Measurements from ENCODE around the gene SDHAF3.

SDHAF3 gene

DNA sequence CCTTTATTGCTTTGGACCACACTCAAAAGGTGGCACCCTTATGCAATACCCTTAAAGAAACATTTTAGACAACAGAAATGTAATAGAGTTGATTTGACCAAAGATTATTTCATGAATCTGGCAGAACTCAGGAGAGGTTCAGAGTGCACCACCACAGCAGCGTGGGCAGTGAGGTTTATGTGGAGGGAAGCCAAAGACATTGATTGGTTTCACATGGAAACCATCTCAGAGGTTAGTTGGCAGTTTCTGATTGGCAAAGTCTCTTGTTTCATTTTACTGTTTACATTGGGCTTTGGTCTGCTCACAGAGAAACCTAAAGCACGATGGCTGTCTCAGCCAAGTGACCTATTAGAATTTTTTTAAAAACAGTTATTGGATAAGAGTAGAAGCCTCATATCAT lies 101.3 kb downstream of the SDHAF3 start:
- DNase-seq (ENCODE audit: low read depth in 2 of 2): no peak

DNA sequence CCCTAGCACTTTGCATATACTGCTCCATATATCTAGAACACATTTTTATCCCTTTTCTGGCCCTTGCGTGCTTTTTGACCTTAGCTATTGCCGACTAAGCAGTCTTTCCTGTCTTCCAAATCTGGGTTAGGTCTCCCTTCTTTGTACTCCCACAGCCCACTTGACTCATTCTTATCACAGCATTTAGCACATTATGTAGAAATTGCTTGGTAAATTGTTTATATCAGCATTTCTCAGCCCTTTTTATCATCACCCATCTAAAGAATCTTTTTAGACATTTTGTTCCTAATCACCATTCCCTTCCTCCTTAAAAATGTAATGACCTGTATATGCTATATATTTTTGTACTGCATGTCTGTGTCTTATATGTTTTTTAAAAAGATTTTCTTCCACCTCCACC lies 101.7 kb downstream of the SDHAF3 start:
- DNase-seq (ENCODE audit: low read depth in 2 of 2): no peak

DNA sequence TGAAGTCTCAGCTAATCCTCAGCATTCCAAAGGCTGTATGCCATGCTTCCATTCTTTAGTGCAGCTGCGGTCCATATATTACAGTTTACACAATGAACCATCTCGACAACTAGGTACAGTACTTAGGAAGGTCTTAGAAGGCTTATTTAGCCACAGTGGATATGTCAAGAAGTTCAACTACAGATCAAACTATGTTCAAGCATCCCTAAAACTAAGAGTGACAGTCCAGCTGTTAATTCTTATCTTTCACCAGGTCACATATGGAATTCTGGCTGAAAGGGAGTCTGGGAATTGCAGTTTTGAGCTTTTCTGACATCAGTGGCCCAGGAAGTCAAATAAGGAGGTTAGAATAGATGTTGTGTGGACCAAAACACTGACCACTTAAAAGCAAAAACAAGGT lies 106.8 kb downstream of the SDHAF3 start:
- DNase-seq (ENCODE audit: low read depth in 2 of 2): no peak

DNA sequence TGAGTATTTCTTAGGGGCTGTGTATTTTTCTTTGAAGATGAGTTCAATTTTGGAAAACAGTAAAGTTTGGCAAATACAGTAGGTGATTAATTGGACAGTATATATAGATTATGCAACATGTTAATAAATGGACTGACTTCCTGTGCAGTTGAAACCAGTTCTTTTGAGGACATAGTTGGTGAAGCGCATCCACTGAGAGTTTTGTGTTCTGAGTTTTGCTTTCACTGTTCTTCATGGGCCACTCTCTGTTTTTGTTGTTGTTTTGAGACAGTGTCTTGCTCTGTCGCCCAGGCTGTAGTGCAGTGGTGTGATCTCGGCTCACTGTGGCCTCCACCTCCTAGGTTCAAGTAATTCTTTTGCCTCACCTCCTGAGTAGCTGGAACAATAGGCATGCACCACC lies 109.0 kb downstream of the SDHAF3 start:
- no peak for DNase-seq (ENCODE audit: low read depth in 2 of 2)

Data from activated CD8-positive, alpha-beta memory T cell treated with anti-CD3 and anti-CD28 coated beads for 4 hours (primary cell).